GM15510 (cell line): Measurements from ENCODE around the gene SNX14.

ENCODE experiments used
- POLR2A ChIP-seq: IDR thresholded peaks from 3 replicates; pipeline ENCODE4 v1.6.1; 2011; ENCODE audit warnings: borderline replicate concordance; ENCODE audit not compliant: insufficient read length; ENCODE audit errors: extremely low read depth

The SNX14 gene

DNA sequence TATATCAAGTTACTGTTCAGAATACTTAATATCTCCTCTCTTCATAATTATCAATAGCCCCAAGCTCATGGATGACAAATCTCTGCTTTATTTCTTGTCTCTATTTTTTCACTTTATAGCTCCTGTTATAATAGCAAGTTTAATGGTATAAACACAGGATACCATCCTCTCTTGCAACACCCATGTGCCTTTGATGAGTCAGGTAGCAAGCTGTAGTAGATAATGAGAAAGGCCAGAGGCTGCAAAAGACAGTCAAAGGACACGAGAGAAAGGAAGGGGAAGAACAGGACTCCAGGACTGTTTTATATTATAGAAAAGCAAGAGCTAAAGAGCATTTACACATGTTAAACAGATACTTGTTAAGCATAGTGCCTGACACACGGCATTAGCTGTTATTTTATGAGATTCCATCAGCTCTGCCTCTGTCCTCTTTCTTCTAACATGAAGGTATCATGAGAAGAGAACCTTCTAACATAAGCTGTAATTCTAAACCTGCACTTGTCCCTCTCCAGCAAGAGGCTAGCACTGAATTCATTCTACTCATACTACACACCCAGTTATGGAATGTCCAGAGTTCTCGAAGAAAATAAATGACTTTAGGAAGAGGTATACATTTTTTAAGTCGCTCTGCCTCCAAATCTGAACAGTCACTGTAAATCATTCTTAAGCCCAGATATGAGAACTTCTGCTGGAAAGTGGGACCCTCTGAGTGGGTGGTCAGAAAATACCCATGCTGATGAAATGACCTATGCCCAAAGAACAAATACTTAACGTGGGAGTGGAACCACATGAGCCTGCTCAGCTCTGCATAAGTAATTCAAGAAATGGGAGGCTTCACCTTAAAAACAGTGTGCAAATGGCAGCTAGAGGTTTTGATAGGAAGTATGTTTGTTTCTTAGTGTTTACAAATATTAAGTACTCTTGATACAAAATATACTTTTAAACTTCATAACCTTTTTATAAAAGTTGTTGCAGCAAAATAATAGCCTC, 98.8 kb downstream of the SNX14 start:
- no peak for TF ChIP-seq POLR2A

DNA sequence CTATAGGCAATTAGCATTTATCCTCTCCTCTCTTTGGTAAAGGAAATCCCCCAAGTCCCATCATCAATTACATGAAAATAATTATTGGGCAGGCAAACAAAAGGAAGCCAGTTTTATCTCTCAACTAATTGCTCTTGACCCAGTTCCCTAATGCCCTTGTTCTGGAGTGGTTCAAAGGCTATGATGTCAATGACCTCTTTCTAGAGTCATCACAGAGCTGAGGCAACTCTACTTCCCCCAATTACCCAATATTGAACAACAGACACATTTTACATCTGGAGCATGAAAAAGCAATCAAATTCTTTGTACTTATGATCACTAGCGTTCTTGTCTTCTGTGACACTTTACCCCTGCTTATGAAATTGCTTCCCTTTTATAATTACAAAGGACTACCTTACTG, 100.3 kb downstream of the SNX14 start:
- TF ChIP-seq POLR2A = no peak

DNA sequence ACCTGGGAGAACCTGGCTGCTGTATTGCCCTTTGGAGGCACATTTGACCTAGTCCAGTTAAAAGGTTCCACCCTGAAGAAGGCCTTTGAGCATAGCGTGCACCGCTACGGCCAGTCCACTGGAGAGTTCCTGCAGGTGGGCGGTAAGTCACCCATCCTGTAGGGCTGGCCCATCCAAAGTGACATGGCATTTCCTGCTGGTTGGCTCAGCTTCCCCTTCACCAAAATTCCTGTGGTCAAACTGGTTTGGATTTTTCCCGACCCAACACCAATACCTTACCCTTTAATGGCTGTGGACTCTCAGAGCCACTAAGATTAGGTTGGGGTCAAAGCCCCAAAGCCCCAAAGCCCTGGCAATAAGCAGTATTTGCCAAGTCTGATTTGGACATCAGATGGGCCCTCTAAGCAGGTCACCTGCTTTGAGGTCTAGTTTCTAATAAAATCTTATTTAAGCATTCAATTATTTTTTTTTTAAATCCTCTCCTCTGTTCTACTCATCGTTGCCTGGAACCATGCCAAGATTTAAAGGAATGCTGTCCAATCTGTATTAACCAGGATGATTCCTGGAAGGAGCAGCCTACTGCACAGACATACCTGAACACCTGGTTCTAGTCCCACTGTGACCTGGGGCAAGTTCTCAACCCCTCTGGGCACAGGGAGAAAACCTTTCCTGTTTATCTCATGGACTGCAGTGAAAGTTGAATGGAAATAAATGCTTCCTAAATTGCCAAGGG, 103.0 kb downstream of the SNX14 start:
- TF ChIP-seq POLR2A = no peak

DNA sequence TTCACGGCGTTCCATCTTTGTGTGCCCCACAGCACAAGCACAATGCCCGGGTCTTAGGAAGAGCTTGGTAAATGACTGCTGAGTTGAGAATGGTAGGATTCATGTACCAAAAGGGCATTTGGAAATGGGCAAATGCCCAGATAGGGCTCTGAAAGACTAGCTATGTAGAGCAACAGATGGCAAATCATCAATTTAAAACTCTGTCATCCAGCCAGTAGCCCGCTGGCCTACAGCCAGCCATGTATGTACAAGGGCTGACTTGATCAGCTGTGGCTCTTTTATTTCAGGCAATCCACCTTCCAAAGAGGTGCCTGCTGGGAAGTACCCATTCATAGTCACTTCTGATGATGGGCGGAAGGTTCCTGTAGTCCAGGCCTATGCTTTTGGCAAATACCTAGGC, 108.7 kb downstream of the SNX14 start:
- no peak for TF ChIP-seq POLR2A

DNA sequence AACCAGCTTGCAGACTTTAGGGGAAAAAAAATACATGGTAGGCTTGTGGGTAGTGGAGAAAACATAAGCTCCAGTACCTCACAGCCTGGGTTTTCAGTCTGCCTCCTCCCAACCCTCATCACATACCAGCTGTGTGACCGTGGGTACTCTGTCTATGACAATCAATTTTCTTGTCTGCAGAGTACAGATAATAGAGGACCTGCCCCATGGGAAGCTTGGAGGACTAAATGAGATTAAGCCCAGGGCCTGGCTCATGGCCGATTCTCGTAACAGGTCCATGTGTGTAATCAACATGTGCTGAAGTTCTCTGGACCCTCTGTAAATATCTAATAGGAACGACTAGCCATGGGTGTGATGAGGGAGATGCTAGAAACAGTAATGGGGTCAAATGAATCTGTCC, 109.8 kb downstream of the SNX14 start:
- TF ChIP-seq POLR2A = no peak

DNA sequence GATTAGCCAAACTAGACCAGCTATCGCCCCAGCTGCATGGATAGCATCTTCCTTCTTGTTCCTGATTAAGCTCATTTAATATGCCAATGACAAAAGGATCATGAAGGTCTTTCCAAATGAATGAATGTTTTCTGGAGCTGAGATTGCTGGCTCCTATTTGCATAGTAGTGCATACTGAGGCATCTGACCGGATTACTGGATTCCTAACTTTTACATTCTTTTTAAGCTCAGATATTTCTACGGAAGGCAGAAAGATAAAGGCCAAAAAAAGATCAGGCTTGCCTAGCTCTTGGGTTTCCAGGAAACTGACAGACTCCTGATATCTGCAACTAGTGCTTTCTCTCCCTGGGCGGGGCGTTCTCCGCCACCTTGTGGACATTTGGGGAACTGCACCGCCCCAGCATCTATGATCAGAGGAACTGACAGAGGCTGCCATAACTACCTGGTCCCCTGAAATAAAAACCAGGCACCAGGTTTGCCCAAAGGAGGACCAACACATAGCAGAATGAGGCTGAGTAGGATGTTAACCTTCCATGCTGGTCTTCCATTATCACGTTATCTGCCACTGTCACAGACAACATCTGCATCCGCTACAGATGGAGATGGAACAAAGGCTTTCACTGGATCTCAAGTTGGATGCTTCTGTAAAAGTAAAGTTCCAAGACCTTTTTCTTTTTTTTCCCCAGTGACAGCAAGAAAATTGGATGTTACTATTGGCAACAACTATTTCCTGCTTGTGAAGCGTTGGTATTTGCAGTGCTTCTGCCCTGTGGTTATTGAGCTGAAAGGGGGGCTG, 110.6 kb downstream of the SNX14 start:
- TF ChIP-seq POLR2A = no peak

DNA sequence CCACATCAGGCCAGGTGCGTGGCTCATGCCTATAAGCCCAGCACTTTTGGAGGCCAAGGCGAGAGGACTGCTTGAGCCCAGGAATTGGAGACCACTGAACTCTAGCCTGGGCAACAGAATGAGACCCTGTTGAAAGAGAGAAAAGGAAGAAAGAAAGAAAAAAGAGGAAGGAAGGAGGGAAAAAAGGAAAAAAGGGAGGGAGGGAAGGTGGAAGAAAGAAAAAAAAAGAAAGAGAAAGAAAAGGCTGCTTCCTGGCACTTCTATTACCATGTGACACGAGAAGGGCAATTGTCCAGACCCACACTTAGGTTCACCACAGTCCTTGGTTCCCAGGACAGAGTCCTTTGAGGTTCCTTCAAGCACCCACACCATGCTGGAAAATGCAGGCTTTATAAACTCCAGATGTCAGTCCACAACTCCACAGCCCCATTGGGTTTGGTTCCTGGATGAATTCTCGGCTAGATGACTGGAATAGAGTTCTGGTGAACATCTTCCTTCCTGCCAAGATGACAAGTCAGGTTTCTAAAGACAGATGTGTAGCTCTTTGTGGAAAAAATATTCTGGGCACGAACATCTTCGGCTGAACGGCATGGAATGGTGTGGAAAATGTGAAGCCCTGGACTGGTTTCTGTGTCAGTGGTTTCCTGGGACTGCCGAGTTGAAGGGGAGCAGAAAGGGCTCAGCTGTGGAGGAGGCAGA, 111.3 kb downstream of the SNX14 start:
- no peak for TF ChIP-seq POLR2A

DNA sequence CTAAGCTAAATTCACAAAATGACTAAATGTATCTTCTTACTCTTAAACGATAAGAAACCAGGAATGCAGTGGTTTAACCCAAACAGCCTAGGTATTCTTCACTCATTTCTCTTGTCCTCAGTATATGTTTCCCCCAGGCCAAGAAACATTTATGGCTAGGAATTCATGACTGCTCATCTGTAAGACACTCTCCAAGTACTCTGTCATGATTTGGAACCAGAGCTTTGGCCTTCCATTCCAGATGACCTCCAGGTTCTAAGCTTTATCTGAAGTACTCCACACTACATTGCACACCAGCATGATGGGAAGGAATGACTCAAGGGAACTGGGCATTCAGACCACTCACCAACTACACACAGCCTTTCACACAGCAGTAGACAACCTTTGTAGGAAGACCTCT, 114.5 kb downstream of the SNX14 start:
- no peak for TF ChIP-seq POLR2A

DNA sequence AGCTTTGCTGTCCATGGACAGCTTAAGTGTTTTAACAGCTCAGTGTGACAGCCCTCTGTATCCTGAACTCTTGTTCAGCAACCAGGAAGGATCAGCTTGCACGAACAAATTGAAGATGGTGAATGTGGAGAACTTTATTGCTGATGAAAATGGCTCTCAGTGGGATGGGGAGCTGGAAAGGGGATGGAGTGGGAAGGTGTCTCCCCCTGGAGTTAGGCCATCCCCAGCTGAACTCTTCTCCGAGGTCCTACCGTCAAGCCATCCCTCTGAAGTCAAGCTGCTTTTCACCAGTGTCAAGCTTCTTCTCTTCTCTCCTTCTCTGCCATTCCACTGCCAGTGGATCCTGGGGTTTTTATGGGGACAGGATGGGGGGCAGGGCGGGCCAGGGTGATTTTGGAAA, 117.1 kb downstream of the SNX14 start:
- TF ChIP-seq POLR2A = no peak

DNA sequence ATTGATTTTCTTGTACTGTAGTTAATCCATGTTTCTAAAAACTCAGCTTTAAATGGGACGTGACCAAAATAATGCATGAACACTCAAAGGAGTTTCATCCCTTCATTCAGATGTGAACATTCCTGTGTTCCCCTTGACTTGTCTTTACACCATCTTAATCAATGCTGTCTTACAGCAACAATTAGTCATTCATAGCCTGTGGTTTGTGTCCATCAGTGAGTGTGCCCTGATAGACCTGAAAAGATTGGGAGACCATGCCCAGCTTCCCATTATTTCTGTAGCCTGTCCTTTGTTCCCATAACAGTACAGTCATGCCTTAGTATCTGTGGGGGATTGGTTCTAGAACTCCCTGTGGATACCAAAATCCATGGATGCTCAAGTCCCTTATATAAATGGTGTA, 119.9 kb downstream of the SNX14 start:
- no peak for TF ChIP-seq POLR2A

DNA sequence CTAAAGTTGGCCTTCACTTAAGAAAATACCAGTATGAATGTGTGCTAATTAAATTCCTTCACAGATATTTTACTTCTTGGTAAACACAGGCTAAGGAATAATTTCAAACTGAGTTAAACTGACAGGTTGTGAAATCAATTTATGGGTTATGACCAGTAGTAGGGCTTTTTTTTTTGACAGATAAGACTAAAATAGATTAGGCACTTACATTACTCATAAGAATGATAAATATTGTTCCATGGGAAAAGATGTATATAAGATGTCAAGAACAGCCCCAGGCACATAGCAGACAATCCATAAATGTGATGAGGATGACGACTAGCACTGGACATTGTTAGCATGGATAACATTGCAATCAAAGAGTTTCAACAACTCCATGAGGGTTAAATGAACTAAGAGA, 120.9 kb downstream of the SNX14 start:
- TF ChIP-seq POLR2A = no peak

DNA sequence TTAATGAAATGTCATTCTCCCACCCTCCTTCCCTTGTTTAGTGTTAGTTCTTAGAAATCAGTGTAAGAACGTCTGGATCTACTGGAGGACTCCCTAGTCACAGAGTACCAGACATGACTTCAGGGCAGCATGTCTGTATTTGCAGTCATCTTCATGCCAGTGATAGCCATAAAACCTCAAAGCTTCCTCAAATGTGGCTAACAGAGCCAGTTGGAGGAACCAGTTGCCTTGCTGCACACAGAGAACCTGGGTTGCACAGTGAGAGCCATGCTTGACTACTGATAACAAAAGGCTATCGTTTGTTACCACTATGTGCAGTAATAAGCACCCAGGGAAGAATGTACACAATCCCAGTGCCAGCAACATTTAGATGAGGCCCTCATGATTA, 123.6 kb downstream of the SNX14 start:
- TF ChIP-seq POLR2A = no peak

DNA sequence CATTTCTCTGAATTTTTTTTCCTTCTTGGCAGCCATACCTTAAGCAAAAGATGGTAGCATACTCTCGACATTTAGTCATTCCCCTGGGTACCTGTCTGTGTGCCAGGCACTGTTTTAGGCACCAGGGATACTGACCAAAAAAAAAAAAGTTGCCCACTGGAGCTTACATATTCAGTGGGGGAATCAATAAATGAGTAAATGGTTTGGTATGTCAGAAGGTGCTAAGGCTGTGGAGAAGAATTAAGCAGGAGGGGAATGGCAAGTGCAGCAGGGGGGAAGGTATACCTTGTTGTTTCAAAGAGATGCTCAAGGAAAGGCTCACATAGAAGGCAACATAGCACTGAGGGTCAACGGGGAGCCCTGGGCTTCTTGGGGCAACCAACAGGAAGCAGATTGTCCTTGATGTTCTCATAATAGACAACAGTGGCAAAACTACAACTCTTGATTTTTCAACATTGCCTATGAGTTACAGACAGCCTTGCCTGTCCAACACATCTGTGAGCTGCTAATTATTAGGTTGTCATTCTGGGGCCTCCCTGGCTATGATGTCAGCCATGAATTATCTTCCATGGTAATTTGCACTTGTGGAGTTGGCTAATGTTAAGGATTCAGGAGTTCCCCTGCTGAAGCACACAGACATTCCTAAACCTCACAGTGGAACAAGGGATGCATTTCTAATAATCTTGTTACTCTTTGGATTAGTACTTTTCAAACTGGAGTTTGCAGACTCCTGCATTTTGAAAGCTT, 124.2 kb downstream of the SNX14 start:
- no peak for TF ChIP-seq POLR2A

DNA sequence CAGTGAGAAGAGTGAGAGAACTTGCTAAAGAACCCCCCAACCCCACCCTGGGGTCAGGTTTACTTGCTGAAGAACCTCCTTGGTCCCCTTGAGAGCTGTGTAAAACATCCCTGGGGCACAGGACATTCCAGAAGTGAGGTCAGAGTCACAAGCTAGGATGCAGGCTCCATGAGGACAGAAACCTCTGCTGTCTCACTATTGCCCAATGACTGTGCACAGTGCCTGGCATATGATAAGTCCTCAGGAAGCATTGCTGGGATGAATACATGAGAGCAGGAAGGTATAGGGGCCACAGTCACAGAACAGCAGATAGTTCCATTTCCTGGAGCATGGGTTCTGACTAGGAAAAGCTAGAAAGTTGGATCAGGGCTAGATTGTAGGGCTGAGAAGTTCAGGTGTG, 125.3 kb downstream of the SNX14 start:
- TF ChIP-seq POLR2A = no peak
